ENCODE results near the gene PINLYP. TPM values are rescaled to one million over a fixed set of nuclear protein-coding genes. Genes with fewer than 3 reads are reported as not detected.
"Not testable (repeated sequence)": the region's sequence is repeated elsewhere in the genome, so short reads cannot be mapped to it uniquely, and the experiment has no call there.

Gene PINLYP
- total RNA-seq, 4 donors from 2014 or later: 0.99 to 16.4 (median 3.1) TPM

- intact Hi-C loops (cut with DNase I; ENCODE audit: low total_unique reads): no loop called here
- no peak for DNase-seq (ENCODE audit: low spot score in 2 of 2)
- 94 to 97% methylated on average over 2 to 3 of the region's 3 CpGs for WGBS, 2 donors
- no peak overlapping the region for H3K4me3 ChIP-seq (ENCODE audit: low read depth, poor library complexity, severe bottlenecking)
- TF ChIP-seq CTCF (IDR thresholded peaks at IDR 0.05): no peak
- no peak for TF ChIP-seq POLR2A (IDR thresholded peaks at IDR 0.05)
Observed at GRCh38 chr19:43546581-43546980, 29.0 kb upstream of the PINLYP start.

- H3K4me3 ChIP-seq (ENCODE audit: low read depth, poor library complexity, severe bottlenecking); DNase-seq (ENCODE audit: low spot score in 2 of 2); intact Hi-C loops (cut with DNase I; ENCODE audit: low total_unique reads): not testable (repeated sequence)
- WGBS, 2 donors: 84 to 91% methylated on average over 2 to 5 of the region's 24 CpGs
Observed at GRCh38 chr19:43547926-43548325, 27.7 kb upstream of the PINLYP start.

GRCh38 chr19:43548706-43549105, 26.9 kb upstream of the PINLYP start:
- DNase-seq (ENCODE audit: low spot score in 2 of 2): no peak
- H3K4me3 ChIP-seq (ENCODE audit: low read depth, poor library complexity, severe bottlenecking): no peak overlapping the region
- WGBS, 2 donors: 87 to 93% methylated on average over 2 of the region's 2 CpGs
- TF ChIP-seq POLR2A (IDR thresholded peaks at IDR 0.05) (no peak), CTCF (IDR thresholded peaks at IDR 0.05) (no peak)
- intact Hi-C loops (cut with DNase I; ENCODE audit: low total_unique reads): no loop called here

GRCh38 chr19:43551399-43552197, 24.0 kb upstream of the PINLYP start:
- no peak overlapping the region for H3K4me3 ChIP-seq (ENCODE audit: low read depth, poor library complexity, severe bottlenecking)
- no peak for TF ChIP-seq POLR2A (IDR thresholded peaks at IDR 0.05)
- TF ChIP-seq CTCF (IDR thresholded peaks at IDR 0.05): no peak
- no peak for DNase-seq (ENCODE audit: low spot score in 2 of 2)
- intact Hi-C loops (cut with DNase I; ENCODE audit: low total_unique reads): no loop called here
- WGBS, 2 donors: 92 to 97% methylated on average over 23 of the region's 23 CpGs

GRCh38 chr19:43552198-43552450, 23.5 kb upstream of the PINLYP start:
- 82 to 100% methylated on average over 3 of the region's 3 CpGs for WGBS, 2 donors
- intact Hi-C loops (cut with DNase I; ENCODE audit: low total_unique reads): no loop called here
- no peak for DNase-seq (ENCODE audit: low spot score in 2 of 2)
- H3K4me3 ChIP-seq (ENCODE audit: low read depth, poor library complexity, severe bottlenecking): no peak overlapping the region
- TF ChIP-seq CTCF (IDR thresholded peaks at IDR 0.05) (no peak), POLR2A (IDR thresholded peaks at IDR 0.05) (no peak)

- TF ChIP-seq POLR2A (IDR thresholded peaks at IDR 0.05) (no peak), CTCF (IDR thresholded peaks at IDR 0.05) (no peak)
- 64 to 94% methylated on average over 3 of the region's 3 CpGs for WGBS, 2 donors
- H3K4me3 ChIP-seq (ENCODE audit: low read depth, poor library complexity, severe bottlenecking): no peak overlapping the region
- DNase-seq (ENCODE audit: low spot score in 2 of 2): no peak
- intact Hi-C loops (cut with DNase I; ENCODE audit: low total_unique reads): no loop called here
Observed at GRCh38 chr19:43552616-43553015, 23.0 kb upstream of the PINLYP start.

Data from lower leg skin (tissue), 4 donors.